GM18858 (cell line): ENCODE measurements around the gene NFKB1.

Experiments
- ATAC-seq: cut with Tn5 transposase; IDR thresholded peaks from one replicate; pipeline ENCODE4 v1.9.1; 2021; ENCODE audit not compliant: unreplicated experiment

NFKB1 gene

DNA sequence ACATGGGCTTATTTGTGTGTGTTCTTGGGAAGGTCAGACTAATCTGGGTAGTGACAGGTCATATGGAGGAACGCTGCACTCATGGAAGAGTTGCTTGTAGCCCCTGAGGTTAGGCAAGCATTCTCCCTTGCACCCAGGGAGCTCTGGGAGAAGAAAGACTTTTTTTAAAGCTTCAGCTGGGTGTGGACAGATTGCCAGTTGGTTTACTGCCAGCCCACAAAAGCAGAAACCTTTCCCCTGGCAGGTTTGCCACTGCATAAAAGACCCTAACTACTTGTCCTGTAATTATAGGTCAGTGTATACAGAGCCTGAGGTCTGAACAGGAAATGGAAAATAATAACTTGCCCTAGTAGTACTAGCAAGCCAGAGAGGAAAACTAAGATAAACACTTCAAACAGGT lies 7.4 kb upstream of the NFKB1 start:
- no peak for ATAC-seq

DNA sequence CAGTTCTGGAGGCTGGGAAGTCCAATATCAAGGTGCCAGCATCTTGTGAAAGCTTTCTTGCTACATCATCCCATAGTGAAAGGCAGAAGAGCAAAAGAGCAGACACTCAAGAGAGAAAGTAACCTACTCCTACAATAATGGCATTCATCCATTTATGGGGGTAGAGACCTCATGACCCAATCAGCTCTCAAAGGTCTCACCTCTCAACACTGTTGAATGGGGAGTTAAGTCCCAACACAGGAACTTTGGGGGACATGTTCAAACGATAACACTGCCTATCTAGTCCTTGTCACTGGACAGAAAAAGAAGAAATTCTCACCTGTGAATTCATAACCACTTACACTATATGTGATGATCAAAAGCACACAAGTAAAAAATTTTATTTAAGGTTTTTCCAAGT lies 6.6 kb upstream of the NFKB1 start:
- ATAC-seq: no peak

DNA sequence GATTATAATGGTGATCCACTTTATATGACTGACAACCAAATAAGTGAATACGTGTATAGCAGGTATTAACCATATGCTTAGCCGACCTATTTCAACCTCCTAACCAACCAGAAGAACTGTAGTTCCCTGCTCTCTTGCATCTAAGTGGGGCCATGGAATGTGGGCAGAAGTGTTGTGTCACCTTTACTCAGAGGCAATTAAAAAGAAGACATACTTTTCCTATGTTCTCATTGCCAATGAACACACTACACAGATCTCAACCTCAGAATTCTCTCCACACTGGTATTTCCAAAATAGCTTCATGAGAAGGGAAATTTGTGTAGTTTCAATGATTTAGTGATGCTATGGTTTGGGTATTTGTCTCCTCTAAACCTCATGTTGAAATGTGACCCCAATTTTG lies 3.2 kb upstream of the NFKB1 start:
- ATAC-seq: no peak

DNA sequence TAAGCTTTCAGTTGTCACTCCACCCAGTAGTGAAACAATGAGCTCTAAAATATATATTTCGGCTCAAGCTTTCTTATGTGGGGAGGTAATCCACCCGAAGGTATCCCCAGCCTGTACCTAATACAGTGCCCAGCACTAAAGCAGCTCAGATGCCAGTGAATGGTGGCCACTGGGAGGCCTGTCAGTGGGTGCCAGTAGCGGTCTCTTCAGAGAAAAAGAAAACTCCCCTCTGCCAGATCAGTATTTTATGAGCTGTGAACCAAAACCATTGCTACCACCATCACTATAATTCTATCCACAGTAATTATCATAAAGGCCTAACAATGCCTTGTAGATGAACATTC lies 835 bp upstream of the NFKB1 start:
- peak; percentile 15 for ATAC-seq

DNA sequence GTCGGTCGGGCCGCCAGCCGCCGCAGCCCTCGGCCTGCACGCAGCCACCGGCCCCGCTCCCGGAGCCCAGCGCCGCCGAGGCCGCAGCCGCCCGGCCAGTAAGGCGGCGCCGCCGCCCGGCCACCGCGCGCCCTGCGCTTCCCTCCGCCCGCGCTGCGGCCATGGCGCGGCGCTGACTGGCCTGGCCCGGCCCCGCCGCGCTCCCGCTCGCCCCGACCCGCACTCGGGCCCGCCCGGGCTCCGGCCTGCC lies 213 bp downstream of the NFKB1 start:
- peak; percentile 18 for ATAC-seq

DNA sequence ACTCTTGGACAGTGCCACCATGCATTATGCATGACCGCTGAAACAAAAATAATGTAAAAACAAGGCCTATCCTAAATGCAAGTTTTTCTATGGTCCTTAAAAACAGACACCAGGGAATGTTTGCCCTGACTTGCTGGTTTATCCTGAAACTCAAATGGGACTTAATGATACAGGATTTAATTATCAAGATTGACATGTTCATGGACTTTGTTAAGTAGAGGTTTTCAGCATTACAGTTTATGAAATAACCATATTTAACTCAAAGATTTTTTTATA lies 1.3 kb downstream of the NFKB1 start:
- ATAC-seq: no peak

DNA sequence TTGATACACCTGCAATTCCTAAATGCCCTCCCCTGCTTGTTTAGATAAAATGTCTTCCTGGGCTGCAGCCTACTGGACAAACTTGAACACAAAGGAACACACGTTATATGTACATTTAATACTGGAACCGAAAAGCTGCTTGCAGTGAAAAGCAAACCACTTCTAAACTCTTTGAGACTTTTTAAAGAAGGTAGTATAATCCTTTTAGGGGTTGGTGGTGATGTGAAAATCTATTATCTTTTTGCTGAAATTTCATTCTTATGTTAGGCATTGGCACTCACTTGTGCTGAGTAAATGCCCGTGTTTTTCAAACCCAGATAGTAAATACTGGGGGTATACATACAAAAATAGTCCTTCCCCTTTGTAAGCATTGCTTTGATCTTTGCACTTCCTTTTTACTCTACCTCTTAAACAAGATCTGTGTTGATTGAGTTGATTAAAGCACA lies 2.2 kb downstream of the NFKB1 start:
- no peak for ATAC-seq

DNA sequence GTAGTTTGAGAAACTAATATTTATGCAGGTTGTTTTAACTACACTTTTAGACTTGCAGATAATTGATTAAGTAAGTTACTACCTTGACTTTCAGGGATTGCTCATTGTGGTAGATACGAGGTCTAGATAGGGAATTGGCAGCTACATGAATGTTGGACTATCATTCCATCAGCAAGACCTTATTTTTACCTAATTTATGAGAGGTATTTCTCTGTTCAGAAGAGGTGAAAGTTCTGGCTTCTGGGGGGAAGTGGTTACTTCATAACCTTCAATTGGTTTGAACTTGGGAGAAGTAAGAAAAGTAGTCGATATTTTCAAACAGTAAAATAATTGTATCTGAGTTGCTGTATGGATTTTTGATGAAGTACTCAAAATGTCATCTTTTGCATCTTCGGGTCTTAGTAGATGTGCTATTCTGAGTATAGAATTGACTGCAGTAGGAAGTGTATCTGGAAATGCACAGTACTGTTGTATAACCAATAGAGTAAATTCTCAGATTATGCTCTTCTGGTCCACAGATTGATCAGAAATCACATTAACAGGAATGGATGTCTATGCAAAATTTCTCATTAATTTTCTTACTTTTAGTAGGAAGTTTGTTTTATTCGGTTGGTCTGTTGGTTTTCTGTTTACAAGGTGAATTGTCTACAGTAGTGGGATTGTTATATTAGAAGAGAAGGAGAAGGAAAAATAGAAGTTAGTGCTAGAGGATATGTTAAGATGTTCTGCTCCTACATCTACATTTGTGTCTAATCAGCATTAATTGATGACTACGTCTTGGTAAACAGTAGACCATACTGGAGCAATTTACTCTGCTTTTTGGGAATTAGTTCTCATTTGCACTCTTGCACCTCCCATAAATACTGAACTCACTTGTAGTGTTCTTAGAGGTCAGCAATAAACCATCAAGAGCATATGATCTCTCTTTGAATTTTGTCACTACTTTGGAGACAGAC lies 3.0 kb downstream of the NFKB1 start:
- ATAC-seq: no peak

DNA sequence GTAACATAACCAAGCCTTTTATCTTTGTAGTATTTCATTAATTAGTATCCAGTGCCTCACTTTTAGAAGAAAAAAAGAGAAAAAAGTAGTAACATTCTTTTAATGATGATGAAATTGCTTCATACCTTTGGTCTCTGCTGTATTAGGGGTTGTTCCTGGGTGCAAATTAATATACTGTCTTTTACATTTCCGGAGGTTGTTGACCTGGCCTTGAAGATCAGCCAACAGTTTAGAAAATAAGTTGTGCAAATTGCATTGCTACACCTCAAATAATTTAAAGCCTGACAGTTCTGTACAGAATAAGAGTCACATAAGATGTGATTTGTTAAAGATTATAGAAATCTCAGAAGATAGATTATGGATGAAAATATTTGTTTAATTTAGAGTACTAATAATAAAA lies 3.8 kb downstream of the NFKB1 start:
- ATAC-seq: no peak

DNA sequence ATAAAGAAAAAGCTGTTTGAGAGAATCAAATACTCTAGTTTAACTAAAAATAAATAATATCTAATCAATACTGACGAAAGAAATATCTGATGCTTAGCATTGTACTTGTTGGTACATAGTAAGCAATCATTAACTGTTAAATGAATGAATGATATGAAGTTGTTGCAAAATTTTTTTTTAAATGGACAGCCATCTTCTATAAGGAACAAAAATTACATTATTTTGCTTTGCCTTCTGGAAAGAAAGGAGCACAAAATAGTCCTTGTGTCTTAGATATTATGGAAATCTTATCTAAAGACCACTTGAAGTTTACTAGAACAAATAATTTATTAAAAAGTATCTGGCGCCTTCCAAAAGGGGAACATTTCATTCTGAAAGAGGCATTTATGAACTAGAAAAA lies 4.5 kb downstream of the NFKB1 start:
- no peak for ATAC-seq

DNA sequence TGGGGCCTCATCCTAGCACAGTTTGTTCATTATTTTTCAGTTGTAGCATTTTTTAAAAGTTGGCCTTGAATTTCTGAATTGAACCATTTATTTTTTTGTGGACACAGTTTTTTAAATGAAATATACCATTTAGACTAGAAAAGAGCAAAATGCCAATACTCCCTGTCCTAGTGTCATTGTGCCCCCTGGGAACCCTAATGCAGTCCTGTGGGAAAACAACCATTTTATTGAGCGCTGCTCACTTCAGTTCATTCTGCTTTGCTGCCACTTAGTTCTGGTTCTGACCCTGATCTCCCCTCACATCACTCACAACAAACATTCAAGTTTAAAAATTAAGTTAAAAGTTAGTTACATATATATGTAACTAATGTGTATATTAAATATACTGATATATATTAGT lies 5.4 kb downstream of the NFKB1 start:
- no peak for ATAC-seq

DNA sequence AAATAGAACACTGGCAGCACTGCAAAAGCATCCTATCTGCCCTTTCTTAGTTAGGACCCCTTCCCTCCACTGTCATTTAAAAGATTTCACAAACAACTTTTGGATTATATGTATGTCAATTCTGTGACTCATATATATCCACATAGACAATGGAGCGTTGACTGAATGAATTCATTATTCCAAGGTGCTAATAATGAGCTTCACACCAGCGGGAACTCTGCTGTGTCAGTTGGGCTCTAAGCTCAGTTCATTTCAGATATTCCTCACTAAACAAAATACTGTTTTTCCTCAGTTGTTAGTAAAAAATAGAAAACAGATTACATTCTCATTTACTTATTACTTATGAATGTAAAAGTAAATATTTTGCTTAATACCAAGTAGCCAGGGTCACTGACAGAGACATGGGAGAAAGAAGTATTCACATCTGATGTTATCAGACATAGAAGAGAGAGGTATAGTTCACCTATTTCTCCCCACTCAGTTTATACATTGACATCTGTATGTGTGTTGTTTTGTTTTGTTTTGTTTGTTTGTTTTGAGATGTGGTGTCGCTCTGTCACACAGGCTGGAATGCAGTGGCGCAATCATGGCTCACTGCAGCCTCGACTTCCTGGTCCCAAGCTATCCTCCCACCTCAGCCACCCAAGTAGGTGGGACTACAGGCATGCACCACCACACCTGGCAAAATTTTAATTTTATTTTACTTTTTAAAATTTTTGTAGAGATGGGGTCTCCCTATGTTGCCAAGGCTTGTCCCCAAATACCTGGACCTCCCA lies 10.9 kb downstream of the NFKB1 start:
- ATAC-seq: no peak

DNA sequence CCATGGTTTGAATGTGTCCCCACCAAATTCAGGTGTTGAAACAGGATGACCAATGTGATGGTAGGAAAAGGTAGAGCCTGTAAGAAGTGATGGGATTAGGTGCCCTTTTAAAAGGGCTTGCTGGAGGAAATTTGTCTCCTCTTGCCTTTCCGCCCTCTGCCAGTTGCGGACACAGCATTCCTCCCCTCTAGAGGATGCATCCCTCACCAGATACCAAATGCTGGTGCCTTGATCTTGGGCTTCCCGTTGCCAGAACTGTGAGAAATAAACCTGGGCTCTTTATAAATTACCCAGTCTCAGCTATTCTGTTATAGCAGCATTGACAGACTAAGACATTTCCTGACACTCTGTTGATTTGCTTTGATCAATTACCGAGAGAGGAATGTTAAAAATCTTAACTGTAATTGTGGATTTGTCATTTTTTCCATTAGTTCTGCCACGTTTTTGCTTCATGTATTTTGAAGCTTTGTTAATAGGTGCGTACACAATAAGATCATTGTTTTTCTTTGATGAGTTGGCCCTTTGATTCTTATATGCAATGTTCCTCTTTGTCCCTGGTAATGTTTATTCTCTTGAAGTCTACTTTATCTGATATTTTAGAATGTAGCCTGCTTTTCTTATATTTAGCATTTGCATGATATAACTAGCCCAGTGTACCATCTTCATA lies 13.3 kb downstream of the NFKB1 start:
- no peak for ATAC-seq

DNA sequence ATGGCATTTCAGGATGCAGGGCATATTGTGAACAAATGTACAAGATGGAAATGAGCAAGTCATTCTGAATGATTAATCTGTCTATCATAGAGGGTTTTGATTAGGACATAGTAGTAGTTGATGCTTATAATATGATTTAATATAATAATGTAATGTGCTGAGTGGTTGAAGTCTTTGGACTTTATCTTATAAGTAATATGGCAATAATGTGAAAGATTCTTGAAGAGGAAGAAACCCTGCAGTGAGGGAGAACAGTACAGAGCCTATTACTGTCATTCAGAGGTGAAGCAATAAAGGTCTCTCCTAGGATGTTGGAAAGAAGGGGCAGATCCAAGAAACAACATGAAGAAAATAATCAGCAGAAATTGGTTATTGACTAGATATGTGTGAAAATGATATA lies 16.6 kb downstream of the NFKB1 start:
- ATAC-seq: no peak

DNA sequence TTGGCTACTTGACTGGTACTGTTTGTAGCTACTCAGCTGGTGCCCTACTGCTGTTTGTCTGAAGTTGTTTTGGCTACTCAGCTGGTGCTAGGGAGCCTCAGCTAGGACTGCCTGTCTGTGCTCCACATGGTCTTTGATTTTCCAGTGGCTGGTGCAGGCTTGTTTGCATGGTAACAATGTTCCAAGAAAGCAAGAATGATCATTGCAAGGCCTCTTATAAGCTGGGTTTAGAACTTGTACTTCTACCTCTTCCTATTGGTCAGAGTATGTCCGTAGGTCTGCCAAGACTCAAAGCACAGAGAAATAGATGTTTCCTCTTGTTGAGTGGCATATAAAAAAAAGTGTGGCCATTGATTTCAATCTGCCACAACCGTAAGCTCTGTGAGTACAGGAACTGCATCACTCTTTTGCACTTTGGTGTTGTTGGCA lies 17.6 kb downstream of the NFKB1 start:
- ATAC-seq: no peak

DNA sequence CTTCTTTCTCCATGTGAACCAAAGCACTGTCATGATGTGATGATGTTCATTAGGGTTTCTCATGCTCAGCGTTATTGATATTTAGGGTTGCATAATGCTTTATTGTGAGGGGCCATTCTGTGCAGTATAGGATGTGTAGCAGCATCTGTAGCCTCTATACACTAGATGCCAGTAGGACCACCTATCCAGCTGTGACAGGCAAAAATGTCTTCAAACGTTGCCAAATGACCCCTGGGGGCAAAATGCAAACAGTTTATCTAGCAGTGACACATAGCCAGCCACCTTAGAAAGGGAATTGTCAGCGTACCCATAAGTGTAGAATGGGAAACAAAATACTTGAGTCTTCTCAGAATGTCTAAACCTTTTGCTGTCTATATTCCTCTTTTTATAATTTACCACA lies 18.8 kb downstream of the NFKB1 start:
- ATAC-seq: no peak

DNA sequence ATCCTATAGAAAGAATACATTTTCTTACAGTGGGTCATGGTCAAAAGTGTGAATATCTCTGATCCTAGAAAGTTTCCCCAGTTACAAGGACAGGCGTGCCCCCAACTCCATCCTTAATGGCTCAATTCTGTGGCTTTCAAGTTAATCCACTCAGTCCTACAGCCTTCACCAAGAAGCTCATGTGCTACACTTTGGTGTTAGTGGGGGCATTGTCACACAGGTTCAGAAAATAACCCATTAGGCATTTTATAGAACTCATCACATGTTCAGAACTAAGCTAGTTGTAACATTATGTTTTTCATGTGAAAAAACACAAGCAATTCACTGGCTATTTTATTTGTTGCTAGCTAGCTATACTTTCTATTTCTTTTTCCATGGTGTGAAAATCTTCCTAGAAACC lies 20.4 kb downstream of the NFKB1 start:
- no peak for ATAC-seq

DNA sequence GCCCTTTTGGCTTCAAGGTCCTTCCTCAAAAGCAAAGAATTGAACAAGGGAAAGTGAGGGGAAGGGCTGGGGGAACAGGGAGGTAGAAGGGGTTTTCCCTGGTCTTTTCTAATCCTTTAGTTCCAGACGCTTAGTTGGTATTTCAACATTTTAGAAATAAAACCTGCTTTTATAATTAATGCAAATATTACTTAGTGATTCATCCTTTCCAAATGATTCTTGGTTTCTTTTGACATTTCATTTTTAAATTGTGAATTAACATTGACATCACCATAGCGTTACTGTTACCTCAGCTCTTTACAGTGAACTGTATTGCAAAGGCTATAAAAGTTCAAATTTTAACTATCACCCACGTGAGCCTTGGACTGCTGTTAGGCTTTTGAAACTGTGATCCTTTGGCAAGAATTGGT lies 20.9 kb downstream of the NFKB1 start:
- no peak for ATAC-seq

DNA sequence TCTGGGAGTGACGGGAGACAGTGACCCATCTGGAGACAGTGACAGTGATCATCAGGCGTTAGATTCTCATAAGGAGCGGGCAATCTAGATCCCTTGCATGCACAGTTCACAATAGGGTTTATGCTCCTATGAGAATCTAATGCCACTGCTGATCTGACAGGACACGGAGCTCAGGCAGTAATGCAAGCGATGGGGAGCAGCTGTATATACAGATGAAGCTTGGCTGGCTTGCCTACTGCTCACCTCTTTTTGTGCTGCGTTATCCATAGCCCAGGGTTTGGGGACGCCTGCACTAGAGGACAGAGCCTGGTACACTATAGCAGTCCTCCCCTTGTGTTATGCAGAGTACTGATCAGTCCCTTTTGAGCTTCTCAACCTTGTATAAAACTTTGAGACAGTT lies 23.5 kb downstream of the NFKB1 start:
- no peak for ATAC-seq

DNA sequence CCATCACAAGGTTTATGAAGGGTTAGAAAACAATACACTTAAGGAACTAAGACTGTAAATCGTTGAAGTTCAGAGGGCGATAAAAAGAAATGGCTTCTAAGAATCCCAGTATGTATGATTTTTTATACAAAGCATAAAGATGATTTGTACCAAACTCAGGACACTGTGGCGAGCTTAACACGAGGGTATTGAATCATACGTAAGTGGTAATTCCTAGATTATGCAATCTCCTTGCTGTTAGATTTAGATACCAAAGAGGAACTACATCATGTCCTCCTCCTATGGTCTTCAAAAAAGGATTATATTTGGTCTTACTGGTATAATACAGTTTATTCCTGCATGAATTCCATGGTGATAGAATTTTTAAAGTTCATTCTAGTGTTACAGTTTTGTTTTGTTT lies 23.9 kb downstream of the NFKB1 start:
- no peak for ATAC-seq

DNA sequence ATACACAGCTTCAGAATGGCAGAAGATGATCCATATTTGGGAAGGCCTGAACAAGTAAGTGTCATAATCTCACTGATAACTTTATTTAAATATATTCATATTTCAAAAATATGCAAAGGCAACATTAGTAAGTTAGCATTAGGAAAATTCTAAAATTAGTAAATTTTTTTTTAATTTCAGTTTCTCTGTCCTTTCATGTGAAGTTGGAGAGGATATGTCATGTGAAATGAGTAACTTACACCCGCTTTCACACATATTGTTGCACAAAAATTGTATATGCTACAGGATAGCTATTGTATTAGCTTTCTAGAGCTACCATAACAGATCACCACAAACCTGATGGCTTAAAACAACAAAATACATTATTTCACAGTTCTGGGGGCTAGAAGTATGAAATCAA lies 24.3 kb downstream of the NFKB1 start:
- ATAC-seq: no peak

DNA sequence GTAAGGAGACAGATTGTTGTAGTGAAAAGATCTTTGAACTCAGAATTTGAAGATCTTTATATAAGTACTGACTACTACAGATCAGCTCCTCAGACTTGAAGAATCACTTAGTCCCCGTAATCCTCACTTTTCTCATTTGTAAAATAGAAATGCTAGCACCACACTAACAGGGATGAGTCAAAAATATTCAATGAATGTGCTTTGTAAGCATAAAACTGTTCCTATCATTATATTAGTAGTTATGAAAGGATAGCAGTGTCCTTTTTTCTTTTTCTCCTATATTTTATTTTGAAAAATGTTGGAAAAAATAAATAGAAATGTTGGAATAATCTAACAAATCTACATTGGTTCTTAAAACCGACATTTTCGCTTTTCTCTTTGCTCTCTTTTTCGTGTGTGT lies 25.4 kb downstream of the NFKB1 start:
- no peak for ATAC-seq
